Measurements from ENCODE around the gene ISM2. TPM values are rescaled to one million over a fixed set of nuclear protein-coding genes. Genes with fewer than 3 reads are reported as not detected.

Gene ISM2
- total and polyA plus RNA-seq, 2 of the 13 experiments (the other 11 are each of a cell fraction or from before 2014, with no cell fraction given) = 1.8 to 40.7 TPM

DNA sequence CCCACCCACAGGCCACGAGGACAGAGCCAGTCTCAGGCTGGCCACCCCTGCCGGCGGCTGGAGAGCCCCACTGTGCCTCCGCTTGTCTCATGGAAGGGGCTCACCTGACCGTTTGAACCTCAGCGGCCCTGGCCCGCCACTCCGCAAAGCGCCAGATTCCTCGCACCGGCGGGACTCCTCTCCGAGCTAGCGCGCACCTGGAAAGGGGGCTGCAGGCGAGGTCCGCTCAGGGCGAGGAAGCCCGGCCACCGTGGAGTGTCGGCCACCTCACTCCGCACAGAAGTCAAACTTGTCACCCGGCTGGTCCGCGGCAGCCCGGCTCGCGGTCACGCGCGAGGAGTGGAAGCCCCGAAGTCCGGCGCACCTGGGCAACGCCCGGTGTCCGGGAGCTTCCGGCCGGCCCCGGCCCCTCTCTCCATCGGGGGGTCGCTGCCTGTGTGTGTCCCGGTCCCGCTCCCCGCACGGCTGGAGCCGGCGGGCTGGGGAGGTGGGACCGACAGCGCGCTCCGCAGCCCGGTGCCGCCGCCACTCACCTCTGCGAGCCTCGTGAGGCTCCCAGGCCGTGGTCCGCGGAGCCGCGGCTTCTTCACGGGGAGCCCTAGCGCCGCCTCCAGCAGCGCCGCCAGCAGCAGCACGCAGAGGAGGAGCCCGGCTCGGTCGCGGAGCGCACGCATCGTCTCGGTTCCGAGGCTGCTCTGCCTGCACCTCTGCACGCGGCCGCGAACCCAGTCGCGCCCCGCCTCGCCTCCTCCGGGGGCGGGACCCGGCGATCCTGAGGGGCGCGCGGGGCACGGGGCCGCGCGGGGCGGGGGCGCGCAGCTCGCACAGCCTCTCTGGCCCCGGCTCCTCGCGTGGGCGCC lies at the start of gene ISM2 (continued):
- TF ChIP-seq ZNF672 (CRISPR knock-in tag; IDR thresholded peaks at IDR 0.05) (no peak), ELF3 (CRISPR knock-in tag; IDR thresholded peaks at IDR 0.05) (peak; percentile 42; the same call in 1 of the 2 replicates), ZSCAN25 (CRISPR knock-in tag; IDR thresholded peaks at IDR 0.05) (peak; percentile 97), ARNT (IDR thresholded peaks at IDR 0.05) (no peak), ZNF790 (CRISPR knock-in tag; IDR thresholded peaks at IDR 0.05; ENCODE audit: borderline replicate concordance) (peak; percentile 58; the same call in 1 of the 2 replicates), ZNF253 (CRISPR knock-in tag; IDR thresholded peaks at IDR 0.05; ENCODE audit: borderline replicate concordance) (0 out of 2 replicates have a peak, but pooled peaks have one; percentile 66), ZFX (CRISPR knock-in tag; IDR thresholded peaks at IDR 0.05; ENCODE audit: low read depth) (no peak; the same call in 1 of the 2 replicates), NCOA1 (CRISPR knock-in tag; IDR thresholded peaks at IDR 0.05) (no peak), TP53 (CRISPR knock-in tag; conservative IDR thresholded peaks at IDR 0.05) (no peak; the same call in 1 of the 2 replicates), TOPORS (CRISPR knock-in tag; IDR thresholded peaks at IDR 0.05) (peak; percentile 86; the same call in 1 of the 2 replicates), ZNF747 (CRISPR knock-in tag; IDR thresholded peaks at IDR 0.05; ENCODE audit: borderline replicate concordance) (no peak), ISL2 (CRISPR knock-in tag; IDR thresholded peaks at IDR 0.05) (peak; percentile 41; the same call in 1 of the 2 replicates), RXRA (CRISPR knock-in tag; IDR thresholded peaks at IDR 0.05) (peak; percentile 23; the same call in 1 of the 2 replicates), ZSCAN30 (CRISPR knock-in tag; IDR thresholded peaks at IDR 0.05) (no peak), ZNF766 (CRISPR knock-in tag; IDR thresholded peaks at IDR 0.05; ENCODE audit: borderline replicate concordance) (0 out of 2 replicates have a peak, but pooled peaks have one; percentile 18), YY1 (IDR thresholded peaks at IDR 0.05; ENCODE audit: insufficient read depth, insufficient replicate concordance, low read depth, low read length) (no peak)
- TF ChIP-seq, protein P1, sequence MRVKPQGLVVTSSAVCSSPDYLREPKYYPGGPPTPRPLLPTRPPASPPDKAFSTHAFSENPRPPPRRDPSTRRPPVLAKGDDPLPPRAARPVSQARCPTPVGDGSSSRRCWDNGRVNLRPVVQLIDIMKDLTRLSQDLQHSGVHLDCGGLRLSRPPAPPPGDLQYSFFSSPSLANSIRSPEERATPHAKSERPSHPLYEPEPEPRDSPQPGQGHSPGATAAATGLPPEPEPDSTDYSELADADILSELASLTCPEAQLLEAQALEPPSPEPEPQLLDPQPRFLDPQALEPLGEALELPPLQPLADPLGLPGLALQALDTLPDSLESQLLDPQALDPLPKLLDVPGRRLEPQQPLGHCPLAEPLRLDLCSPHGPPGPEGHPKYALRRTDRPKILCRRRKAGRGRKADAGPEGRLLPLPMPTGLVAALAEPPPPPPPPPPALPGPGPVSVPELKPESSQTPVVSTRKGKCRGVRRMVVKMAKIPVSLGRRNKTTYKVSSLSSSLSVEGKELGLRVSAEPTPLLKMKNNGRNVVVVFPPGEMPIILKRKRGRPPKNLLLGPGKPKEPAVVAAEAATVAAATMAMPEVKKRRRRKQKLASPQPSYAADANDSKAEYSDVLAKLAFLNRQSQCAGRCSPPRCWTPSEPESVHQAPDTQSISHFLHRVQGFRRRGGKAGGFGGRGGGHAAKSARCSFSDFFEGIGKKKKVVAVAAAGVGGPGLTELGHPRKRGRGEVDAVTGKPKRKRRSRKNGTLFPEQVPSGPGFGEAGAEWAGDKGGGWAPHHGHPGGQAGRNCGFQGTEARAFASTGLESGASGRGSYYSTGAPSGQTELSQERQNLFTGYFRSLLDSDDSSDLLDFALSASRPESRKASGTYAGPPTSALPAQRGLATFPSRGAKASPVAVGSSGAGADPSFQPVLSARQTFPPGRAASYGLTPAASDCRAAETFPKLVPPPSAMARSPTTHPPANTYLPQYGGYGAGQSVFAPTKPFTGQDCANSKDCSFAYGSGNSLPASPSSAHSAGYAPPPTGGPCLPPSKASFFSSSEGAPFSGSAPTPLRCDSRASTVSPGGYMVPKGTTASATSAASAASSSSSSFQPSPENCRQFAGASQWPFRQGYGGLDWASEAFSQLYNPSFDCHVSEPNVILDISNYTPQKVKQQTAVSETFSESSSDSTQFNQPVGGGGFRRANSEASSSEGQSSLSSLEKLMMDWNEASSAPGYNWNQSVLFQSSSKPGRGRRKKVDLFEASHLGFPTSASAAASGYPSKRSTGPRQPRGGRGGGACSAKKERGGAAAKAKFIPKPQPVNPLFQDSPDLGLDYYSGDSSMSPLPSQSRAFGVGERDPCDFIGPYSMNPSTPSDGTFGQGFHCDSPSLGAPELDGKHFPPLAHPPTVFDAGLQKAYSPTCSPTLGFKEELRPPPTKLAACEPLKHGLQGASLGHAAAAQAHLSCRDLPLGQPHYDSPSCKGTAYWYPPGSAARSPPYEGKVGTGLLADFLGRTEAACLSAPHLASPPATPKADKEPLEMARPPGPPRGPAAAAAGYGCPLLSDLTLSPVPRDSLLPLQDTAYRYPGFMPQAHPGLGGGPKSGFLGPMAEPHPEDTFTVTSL (CRISPR knock-in tag; IDR thresholded peaks at IDR 0.05; ENCODE audit: borderline replicate concordance) = no peak
- TF ChIP-seq, protein P2, sequence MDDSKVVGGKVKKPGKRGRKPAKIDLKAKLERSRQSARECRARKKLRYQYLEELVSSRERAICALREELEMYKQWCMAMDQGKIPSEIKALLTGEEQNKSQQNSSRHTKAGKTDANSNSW (CRISPR knock-in tag; IDR thresholded peaks at IDR 0.05; ENCODE audit: borderline replicate concordance) = peak; percentile 63; the same call in 1 of the 2 replicates
- TF ChIP-seq, protein P3, sequence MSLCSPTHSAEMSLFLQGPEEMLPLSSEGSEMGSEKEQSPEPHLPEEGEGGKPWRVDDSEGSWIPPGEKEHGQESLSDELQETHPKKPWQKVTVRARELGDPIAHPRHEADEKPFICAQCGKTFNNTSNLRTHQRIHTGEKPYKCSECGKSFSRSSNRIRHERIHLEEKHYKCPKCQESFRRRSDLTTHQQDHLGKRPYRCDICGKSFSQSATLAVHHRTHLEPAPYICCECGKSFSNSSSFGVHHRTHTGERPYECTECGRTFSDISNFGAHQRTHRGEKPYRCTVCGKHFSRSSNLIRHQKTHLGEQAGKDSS (CRISPR knock-in tag; IDR thresholded peaks at IDR 0.05; ENCODE audit: borderline replicate concordance, low read depth) = peak; percentile 20; the same call in 1 of the 2 replicates
- TF ChIP-seq, protein P4, sequence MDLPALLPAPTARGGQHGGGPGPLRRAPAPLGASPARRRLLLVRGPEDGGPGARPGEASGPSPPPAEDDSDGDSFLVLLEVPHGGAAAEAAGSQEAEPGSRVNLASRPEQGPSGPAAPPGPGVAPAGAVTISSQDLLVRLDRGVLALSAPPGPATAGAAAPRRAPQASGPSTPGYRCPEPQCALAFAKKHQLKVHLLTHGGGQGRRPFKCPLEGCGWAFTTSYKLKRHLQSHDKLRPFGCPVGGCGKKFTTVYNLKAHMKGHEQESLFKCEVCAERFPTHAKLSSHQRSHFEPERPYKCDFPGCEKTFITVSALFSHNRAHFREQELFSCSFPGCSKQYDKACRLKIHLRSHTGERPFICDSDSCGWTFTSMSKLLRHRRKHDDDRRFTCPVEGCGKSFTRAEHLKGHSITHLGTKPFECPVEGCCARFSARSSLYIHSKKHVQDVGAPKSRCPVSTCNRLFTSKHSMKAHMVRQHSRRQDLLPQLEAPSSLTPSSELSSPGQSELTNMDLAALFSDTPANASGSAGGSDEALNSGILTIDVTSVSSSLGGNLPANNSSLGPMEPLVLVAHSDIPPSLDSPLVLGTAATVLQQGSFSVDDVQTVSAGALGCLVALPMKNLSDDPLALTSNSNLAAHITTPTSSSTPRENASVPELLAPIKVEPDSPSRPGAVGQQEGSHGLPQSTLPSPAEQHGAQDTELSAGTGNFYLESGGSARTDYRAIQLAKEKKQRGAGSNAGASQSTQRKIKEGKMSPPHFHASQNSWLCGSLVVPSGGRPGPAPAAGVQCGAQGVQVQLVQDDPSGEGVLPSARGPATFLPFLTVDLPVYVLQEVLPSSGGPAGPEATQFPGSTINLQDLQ (CRISPR knock-in tag; IDR thresholded peaks at IDR 0.05) = peak; percentile 84; the same call in 1 of the 2 replicates

Data from HepG2 (cell line).